Muscle layer of duodenum (tissue), 2 donors: Measurements from ENCODE around the gene KDM2B.
A peak's percentile ranks its signal among the peaks of the same experiment; 100 is the strongest.

Experiments
- H3K27ac ChIP-seq: one replicate; pipeline ENCODE4 v1.7.0; 2013; ENCODE audit warnings: mild to moderate bottlenecking, low read length
- H3K27me3 ChIP-seq: one replicate; pipeline ENCODE4 v1.7.0; 2013; ENCODE audit warnings: low read depth, mild to moderate bottlenecking, control low read depth, low read length
- H3K36me3 ChIP-seq, 2 donors: one replicate each; pipeline ENCODE4 v1.7.0; 2013; ENCODE audit warnings: low read length in 2 of 2, control low read depth in 1 of 2, mild to moderate bottlenecking in 1 of 2; ENCODE audit not compliant: insufficient read depth in 2 of 2, control insufficient read depth in 1 of 2
- H3K4me1 ChIP-seq, 2 donors: one replicate each; pipeline ENCODE4 v1.7.0; 2013; ENCODE audit warnings: low read length in 2 of 2, mild to moderate bottlenecking in 2 of 2, control low read depth in 1 of 2, moderate library complexity in 1 of 2; ENCODE audit not compliant: insufficient read depth in 2 of 2, control insufficient read depth in 1 of 2
- H3K4me3 ChIP-seq, 2 donors: one replicate each; pipeline ENCODE4 v1.7.0; 2013; ENCODE audit warnings: low read length in 2 of 2, low read depth in 1 of 2, mild to moderate bottlenecking in 1 of 2
- H3K9me3 ChIP-seq, 2 donors: one replicate each; pipeline ENCODE4 v1.7.0; 2013; ENCODE audit warnings: low read length in 2 of 2, control low read depth in 1 of 2, mild to moderate bottlenecking in 1 of 2; ENCODE audit not compliant: control insufficient read depth in 1 of 2
- donor health status: healthy.

The KDM2B gene

GRCh38 chr12:121404734-121405133 lies 176.1 kb downstream of the KDM2B start:
- peaks cover 10 to 14% of the 10 kb centered on the region in 2 donors for H3K36me3 ChIP-seq
- H3K4me3 ChIP-seq, result no peak overlapping the region
- no peaks in the 10 kb centered on the region for H3K27me3 ChIP-seq
- H3K9me3 ChIP-seq, result no peaks in the 10 kb centered on the region
- H3K4me1 ChIP-seq, result peaks cover 12 to 25% of the 10 kb centered on the region in 2 donors
- H3K27ac ChIP-seq, result no peak overlapping the region

- H3K4me3 ChIP-seq, result no peak overlapping the region
- H3K36me3 ChIP-seq, result peaks cover 10 to 14% of the 10 kb centered on the region in 2 donors
- peaks cover 12 to 30% of the 10 kb centered on the region in 2 donors for H3K4me1 ChIP-seq
- H3K27ac ChIP-seq, result no peak overlapping the region
- H3K27me3 ChIP-seq, result no peaks in the 10 kb centered on the region
- H3K9me3 ChIP-seq, result no peaks in the 10 kb centered on the region
Measured at GRCh38 chr12:121403721-121404120, 177.1 kb downstream of the KDM2B start.

DNA sequence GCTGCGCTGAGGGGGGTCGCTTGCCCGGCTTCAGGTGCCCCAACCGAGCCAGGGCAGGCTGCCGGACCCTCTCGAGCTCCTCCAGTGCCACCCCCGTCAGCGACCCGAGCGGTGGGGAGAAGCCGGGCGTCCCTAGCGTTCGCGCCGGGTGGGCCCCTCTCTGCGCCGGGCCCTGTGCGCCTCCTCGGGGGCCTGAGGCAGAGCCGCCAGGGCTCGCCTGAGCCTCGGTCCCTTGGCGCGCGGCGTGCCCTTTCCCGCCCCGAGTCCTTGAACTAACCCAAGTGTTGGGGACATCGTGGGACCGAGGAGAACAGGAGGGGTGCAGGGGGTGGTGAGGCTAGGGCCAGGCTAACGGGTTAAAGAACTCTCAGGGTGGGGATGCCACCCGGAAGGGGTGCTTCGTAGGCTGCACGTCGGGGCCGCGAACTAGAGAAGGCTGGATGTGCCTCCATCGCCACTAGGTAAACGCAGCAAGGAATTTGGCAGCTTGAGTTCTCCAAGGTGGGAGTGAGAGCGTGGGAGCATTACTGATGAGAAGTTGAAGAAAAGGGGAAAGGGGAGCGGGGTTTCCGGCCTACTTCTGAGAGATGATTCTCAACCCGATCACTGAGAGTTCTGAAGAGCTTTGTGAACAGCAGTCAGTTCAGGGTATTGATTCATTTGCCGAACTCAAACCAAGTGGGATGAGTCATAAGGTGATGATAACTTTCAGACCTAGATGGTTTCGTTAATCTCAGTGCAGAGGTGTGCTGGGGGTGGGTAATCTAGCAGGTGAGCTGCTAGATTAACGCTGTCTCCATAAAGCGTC lies 180.3 kb downstream of the KDM2B start:
- H3K36me3 ChIP-seq, result peaks cover 3 to 5% of the 10 kb centered on the region in 2 donors
- H3K9me3 ChIP-seq, result no peaks in the 10 kb centered on the region

GRCh38 chr12:121399391-121400331 lies 181.2 kb downstream of the KDM2B start, which contains the start of gene RNF34:
TSS of gene RNF34 (plus strand) at chr12:121400118. CDS start at chr12:121400213, 95 bp downstream.
- Histone ChIP-seq H3K4me3 (peak within 1 kb of the TSS; percentile 93 to 96), H3K27ac (peak within 1 kb of the TSS; percentile 91), H3K9me3 (no peaks in the 10 kb centered on the region), H3K4me1 (peaks cover 12 to 27% of the 10 kb centered on the region in 2 donors), H3K27me3 (no peaks in the 10 kb centered on the region), H3K36me3 (peaks cover 0 to 3% of the 10 kb centered on the region in 2 donors)

More for the DNA sequence above, 180.3 kb downstream of the KDM2B start:
- Histone ChIP-seq H3K4me3 (peak overlapping the region; percentile 93 to 96), H3K27me3 (no peaks in the 10 kb centered on the region), H3K27ac (peak overlapping the region; percentile 91), H3K4me1 (peaks cover 12 to 31% of the 10 kb centered on the region in 2 donors)

DNA sequence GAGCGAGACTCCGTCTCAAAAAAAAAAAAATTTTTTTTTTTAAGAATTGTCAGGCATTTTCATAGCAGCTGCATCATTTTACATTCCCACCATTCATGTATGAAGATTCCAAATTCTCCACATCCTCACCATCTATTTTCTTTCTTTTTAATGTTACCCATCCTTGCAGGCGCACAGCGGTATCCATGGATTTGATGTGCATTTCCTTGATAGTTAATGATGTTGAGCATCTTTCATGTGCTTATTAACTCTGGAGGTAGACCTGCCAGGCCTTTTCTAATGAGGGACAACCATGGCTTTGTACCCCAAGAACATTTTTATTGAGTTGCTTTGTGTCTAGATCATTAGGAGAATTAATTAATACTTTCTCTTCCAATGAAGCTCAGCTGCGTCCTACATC lies 182.5 kb downstream of the KDM2B start:
- no peaks in the 10 kb centered on the region for H3K9me3 ChIP-seq

DNA sequence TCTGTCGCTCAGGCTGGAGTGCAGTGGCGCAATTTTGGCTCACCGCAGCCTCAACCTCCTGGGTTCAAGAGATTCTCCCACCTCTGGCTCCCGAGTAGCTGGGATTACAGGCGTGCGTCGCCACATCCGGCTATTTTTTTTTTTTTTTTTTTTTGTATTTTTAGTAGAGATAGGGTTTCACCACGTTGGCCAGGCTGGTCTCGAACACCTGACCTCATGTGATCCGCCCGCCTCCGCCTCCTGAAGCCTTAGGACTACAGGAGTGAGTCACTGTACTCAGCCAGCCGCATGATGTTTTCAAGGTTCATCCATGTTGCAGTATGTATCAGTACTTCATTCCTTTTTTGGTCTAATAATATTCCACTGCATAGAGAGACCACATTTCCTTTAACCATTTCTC lies 183.3 kb downstream of the KDM2B start:
- Histone ChIP-seq H3K36me3 (peaks cover 0 to 3% of the 10 kb centered on the region in 2 donors), H3K4me1 (peaks cover 12 to 23% of the 10 kb centered on the region in 2 donors), H3K9me3 (no peaks in the 10 kb centered on the region), H3K27me3 (no peaks in the 10 kb centered on the region), H3K27ac (no peak overlapping the region), H3K4me3 (no peak overlapping the region)

More for the DNA sequence above, 182.5 kb downstream of the KDM2B start:
- no peaks in the 10 kb centered on the region for H3K27me3 ChIP-seq
- H3K27ac ChIP-seq, result no peak overlapping the region
- peaks cover 12 to 23% of the 10 kb centered on the region in 2 donors for H3K4me1 ChIP-seq
- H3K4me3 ChIP-seq, result no peak overlapping the region
- H3K36me3 ChIP-seq, result peaks cover 0 to 3% of the 10 kb centered on the region in 2 donors

GRCh38 chr12:121392325-121392716 lies 188.5 kb downstream of the KDM2B start:
- Histone ChIP-seq H3K4me3 (peak overlapping the region in 1 of 2 donors; percentile 47), H3K4me1 (no peaks in the 10 kb centered on the region), H3K27ac (no peak overlapping the region), H3K36me3 (no peaks in the 10 kb centered on the region), H3K9me3 (no peaks in the 10 kb centered on the region), H3K27me3 (no peaks in the 10 kb centered on the region)

DNA sequence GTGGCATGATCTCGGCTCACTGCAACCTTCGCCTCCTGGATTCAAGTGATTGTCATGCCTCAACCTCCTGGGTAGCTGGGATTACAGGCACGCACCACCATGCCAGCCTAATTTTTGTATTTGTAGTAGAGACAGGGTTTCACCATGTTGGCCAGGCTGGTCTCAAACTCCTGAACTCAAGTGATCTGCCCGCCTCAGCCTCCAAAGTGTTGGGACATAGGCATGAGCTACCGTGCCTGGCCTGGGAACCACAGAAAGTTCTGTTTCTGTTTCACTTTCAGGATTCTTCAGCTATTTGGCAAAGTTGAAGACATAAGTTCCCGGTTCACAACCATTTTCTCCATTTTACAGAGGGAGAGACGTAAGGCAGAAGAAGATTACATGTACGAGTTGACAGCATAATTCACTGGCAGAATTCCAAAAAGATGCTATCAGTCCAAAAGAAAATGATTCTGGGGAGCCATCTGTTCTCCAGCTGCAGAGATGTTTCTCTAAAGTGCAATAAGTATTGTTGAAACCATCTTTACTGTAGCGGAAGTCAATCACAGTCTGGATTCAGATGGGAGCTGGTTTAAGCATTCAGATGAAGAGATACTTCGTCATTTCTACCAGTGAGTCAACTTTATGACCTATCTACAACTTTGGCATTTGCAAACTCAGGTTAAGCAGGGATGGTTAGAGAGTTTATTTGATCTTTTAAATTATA lies 189.1 kb downstream of the KDM2B start:
- Histone ChIP-seq H3K27ac (no peak overlapping the region), H3K4me1 (no peaks in the 10 kb centered on the region), H3K27me3 (no peaks in the 10 kb centered on the region), H3K36me3 (no peaks in the 10 kb centered on the region), H3K4me3 (peak overlapping the region; percentile 6 to 47), H3K9me3 (no peaks in the 10 kb centered on the region)

- Histone ChIP-seq H3K36me3 (no peaks in the 10 kb centered on the region), H3K27ac (no peak overlapping the region)
Measured at GRCh38 chr12:121390856-121391255, 190.0 kb downstream of the KDM2B start.

GRCh38 chr12:121388421-121388981 lies 192.3 kb downstream of the KDM2B start:
- Histone ChIP-seq H3K36me3 (no peaks in the 10 kb centered on the region), H3K4me3 (no peak overlapping the region), H3K27ac (no peak overlapping the region), H3K4me1 (no peaks in the 10 kb centered on the region), H3K27me3 (no peaks in the 10 kb centered on the region), H3K9me3 (no peaks in the 10 kb centered on the region)

More at GRCh38 chr12:121390856-121391255, 190.0 kb downstream of the KDM2B start:
- H3K9me3 ChIP-seq, result no peaks in the 10 kb centered on the region
- H3K4me3 ChIP-seq, result no peak overlapping the region
- H3K4me1 ChIP-seq, result no peaks in the 10 kb centered on the region
- no peaks in the 10 kb centered on the region for H3K27me3 ChIP-seq
